Loucy (cell line): ENCODE data around the gene CCDC9.

Experiments used
- H2AFZ ChIP-seq: fragments of 200-600 bp; sonication (generic); 2 replicates; pipeline ENCODE4 v1.6.0; 2016; ENCODE audit warnings: antibody characterized with exemption, mild to moderate bottlenecking, low read length, moderate library complexity
- H3F3A ChIP-seq: fragments of 200-600 bp; 2 replicates; pipeline ENCODE4 v1.6.0; 2016; ENCODE audit warnings: antibody characterized with exemption, low read depth, mild to moderate bottlenecking
- H3K27me3 ChIP-seq: fragments of 200-600 bp; sonication (generic); 2 replicates; pipeline ENCODE4 v1.6.1; 2014; ENCODE audit warnings: low read length, mild to moderate bottlenecking; ENCODE audit not compliant: insufficient read depth, poor library complexity, severe bottlenecking
- H3K36me3 ChIP-seq: fragments of 200-600 bp; sonication (generic); 2 replicates; pipeline ENCODE4 v1.6.1; 2016; ENCODE audit warnings: low read length; ENCODE audit not compliant: insufficient read depth
- H3K4me1 ChIP-seq: fragments of 200-600 bp; sonication (generic); 2 replicates; pipeline ENCODE4 v1.5.1; 2014; ENCODE audit warnings: low read length, mild to moderate bottlenecking; ENCODE audit not compliant: insufficient read depth, poor library complexity, severe bottlenecking
- H3K4me2 ChIP-seq: fragments of 200-600 bp; sonication (generic); 2 replicates; pipeline ENCODE4 v1.6.0; 2014; ENCODE audit warnings: antibody characterized with exemption, low read length, low read depth, mild to moderate bottlenecking; ENCODE audit not compliant: poor library complexity, severe bottlenecking
- H3K4me3 ChIP-seq: fragments of 200-600 bp; sonication (generic); 2 replicates; pipeline ENCODE4 v1.5.1; 2014; ENCODE audit warnings: low read length, mild to moderate bottlenecking, mixed read lengths; ENCODE audit not compliant: poor library complexity, severe bottlenecking
- H3K79me2 ChIP-seq: fragments of 200-600 bp; sonication (generic); 2 replicates; pipeline ENCODE4 v1.6.1; 2014; ENCODE audit warnings: low read length; ENCODE audit not compliant: insufficient read depth
- H3K9ac ChIP-seq: fragments of 200-600 bp; sonication (generic); 2 replicates; pipeline ENCODE4 v1.6.0; 2014; ENCODE audit warnings: mild to moderate bottlenecking, low read depth, low read length, moderate library complexity; ENCODE audit not compliant: poor library complexity, severe bottlenecking
- H3K9me2 ChIP-seq: fragments of 200-600 bp; sonication (generic); replicated peaks from 2 replicates; pipeline ENCODE4 v1.6.1; 2016; ENCODE audit warnings: low read depth, low read length, mixed read lengths
- H3K9me3 ChIP-seq: fragments of 200-600 bp; sonication (generic); 2 replicates; pipeline ENCODE4 v1.6.1; 2014; ENCODE audit warnings: mild to moderate bottlenecking, antibody characterized with exemption, low read length, low read depth; ENCODE audit not compliant: insufficient read depth
- H4K20me1 ChIP-seq: fragments of 200-600 bp; sonication (generic); 2 replicates; pipeline ENCODE4 v1.6.0; 2014; ENCODE audit warnings: antibody characterized with exemption, low read length, mild to moderate bottlenecking; ENCODE audit not compliant: insufficient read depth, poor library complexity, severe bottlenecking
- EZH2phosphoT487 ChIP-seq: fragments of 200-600 bp; IDR thresholded peaks from 2 replicates; pipeline ENCODE4 v1.6.1; 2018; ENCODE audit warnings: antibody characterized with exemption, mild to moderate bottlenecking, moderate library complexity, borderline replicate concordance
- TF ChIP-seq, protein P1 (sequence below): fragments of 200-600 bp; sonication (generic); conservative IDR thresholded peaks from 2 replicates; pipeline ENCODE4 v1.5.1; 2014; ENCODE audit warnings: mild to moderate bottlenecking, antibody characterized with exemption, low read length

Gene CCDC9

DNA sequence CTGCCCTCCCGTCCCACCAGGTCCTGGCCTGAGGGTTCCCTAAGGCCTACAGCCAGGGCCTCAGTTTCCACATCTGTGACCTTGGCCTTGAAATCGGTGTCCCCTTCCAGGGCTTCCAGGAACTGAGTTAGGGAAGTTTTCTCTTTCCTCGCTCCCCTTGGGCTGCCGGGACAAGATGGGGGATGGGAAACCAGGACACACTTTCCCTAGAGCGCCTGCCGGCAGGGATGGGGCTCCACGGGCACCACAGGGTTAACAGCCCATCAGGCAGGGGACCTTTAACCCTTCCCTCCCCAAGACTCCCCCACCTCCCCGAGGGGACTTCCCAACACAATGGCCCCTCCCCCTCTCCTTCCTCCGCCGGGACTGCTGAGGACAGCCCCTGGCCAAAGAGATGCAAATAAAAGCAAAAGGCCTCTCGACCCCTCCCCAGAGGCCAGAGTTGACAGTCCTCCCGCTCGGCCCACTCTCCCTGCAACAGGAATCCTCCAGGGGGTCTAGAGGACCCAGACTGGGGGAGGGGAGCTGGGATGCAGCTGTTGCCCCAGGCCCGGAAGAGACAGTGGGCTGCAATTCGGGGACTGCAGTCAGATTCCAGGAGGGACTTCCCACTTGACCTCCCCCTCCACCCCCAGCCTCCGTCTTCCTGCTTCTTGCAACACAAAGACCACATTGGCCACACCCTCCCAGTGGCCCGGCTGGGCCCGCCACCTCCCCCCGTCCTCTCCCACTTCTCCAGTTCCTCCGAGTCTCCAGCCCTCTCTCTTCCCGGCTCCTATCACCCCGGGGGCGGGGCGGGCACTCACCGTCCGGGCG is 28.8 kb upstream of the CCDC9 start:
- no peaks in the 10 kb centered on the region for H3K9me2 ChIP-seq
- H3K36me3 ChIP-seq, result no peaks in the 10 kb centered on the region
- peak overlapping the region; percentile 97 for H3K4me3 ChIP-seq
- no peaks in the 10 kb centered on the region for H4K20me1 ChIP-seq
- H3K9ac ChIP-seq, result peak overlapping the region; percentile 94
- H3K79me2 ChIP-seq, result 0 out of 2 replicates have a peak, but pooled peaks cover 4% of the 10 kb centered on the region
- TF ChIP-seq EZH2phosphoT487, result no peak
- TF ChIP-seq, protein P1, sequence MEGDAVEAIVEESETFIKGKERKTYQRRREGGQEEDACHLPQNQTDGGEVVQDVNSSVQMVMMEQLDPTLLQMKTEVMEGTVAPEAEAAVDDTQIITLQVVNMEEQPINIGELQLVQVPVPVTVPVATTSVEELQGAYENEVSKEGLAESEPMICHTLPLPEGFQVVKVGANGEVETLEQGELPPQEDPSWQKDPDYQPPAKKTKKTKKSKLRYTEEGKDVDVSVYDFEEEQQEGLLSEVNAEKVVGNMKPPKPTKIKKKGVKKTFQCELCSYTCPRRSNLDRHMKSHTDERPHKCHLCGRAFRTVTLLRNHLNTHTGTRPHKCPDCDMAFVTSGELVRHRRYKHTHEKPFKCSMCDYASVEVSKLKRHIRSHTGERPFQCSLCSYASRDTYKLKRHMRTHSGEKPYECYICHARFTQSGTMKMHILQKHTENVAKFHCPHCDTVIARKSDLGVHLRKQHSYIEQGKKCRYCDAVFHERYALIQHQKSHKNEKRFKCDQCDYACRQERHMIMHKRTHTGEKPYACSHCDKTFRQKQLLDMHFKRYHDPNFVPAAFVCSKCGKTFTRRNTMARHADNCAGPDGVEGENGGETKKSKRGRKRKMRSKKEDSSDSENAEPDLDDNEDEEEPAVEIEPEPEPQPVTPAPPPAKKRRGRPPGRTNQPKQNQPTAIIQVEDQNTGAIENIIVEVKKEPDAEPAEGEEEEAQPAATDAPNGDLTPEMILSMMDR, result no peak
- H3K4me2 ChIP-seq, result peak overlapping the region; percentile 97
- H3K4me1 ChIP-seq, result peaks cover 36% of the 10 kb centered on the region
- H3K9me3 ChIP-seq, result no peaks in the 10 kb centered on the region
- H3K27me3 ChIP-seq, result no peaks in the 10 kb centered on the region
- no peak overlapping the region for H2AFZ ChIP-seq
- no peaks in the 10 kb centered on the region for H3F3A ChIP-seq

DNA sequence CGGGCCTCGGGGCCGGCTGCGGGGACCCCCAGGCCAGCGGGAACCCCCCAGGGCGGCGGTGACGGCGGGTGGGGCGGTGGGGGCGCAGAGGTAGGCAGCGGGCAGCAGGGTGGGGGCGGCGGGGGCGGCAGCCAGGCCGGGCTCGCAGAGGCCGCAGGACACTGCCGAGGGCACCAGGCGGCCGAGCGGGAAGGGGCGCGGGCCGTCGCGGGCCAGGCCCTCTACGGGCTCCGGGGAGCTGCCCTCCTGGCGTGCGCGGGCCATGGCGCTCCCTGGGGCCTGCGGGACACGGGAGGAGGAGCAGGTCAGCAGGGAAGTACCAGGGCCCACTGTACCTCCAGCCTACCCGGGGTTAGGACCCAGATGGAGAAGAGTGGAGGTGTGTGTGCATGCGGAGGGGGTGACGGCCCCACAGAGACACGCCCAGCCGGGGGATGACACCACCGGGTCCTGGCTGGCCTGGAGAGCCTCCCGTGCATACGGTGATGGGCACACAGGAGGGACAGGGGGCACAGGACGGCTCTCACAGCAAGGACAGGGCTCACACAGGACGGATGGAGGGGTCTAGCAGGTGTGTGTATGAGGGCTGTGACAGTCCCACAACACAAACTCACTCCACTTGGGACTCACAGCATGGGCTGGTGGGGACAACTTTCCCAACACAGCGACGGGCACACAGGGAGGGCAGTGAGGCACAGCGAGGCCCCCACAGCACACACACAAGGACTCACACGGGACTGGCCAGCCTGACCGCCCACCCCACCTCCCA is 28.0 kb upstream of the CCDC9 start:
- TF ChIP-seq, protein P1, result no peak
- TF ChIP-seq EZH2phosphoT487, result no peak
- peaks cover 36% of the 10 kb centered on the region for H3K4me1 ChIP-seq
- no peak overlapping the region for H2AFZ ChIP-seq

DNA sequence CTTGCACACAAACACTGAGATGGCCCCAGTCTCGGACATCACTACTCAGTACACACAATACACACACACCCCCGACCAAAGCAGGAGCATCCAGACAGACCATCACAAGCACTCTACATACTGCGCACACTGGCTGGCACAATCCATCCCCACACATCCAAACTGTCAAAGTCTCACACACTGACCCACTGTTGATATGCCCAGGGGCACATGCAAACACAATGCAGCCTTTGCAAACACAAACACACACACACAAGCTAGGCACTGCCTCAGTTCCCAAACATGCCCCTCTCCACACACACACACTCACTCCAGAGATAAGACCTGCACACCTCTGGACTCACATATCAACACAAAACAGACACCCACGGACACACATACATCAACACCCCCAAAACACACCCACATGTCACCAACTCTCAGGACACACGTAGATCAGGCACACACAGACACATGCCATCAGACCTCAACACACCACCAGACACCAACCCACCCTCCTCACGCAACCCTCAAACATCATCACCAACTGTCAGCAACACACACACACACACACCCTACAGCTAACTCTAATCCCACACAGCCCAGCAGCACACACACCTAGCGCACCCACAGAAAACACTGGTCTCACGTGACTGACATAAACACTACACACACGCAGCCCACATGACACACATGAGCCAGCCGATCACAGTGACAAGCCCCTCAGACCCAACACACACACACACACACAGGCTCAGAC is 27.2 kb upstream of the CCDC9 start:
- Histone ChIP-seq H3K4me3 (peak overlapping the region; percentile 97), H3F3A (no peaks in the 10 kb centered on the region)

More for the DNA sequence above, 28.0 kb upstream of the CCDC9 start:
- peak overlapping the region; percentile 97 for H3K4me3 ChIP-seq
- 0 out of 2 replicates have a peak, but pooled peaks cover 4% of the 10 kb centered on the region for H3K79me2 ChIP-seq
- no peaks in the 10 kb centered on the region for H3K9me2 ChIP-seq
- no peaks in the 10 kb centered on the region for H3K9me3 ChIP-seq
- H3K4me2 ChIP-seq, result peak overlapping the region; percentile 97
- no peaks in the 10 kb centered on the region for H3K27me3 ChIP-seq
- H4K20me1 ChIP-seq, result no peaks in the 10 kb centered on the region
- peak overlapping the region; percentile 94 for H3K9ac ChIP-seq
- H3K36me3 ChIP-seq, result no peaks in the 10 kb centered on the region
- no peaks in the 10 kb centered on the region for H3F3A ChIP-seq

More for the DNA sequence above, 27.2 kb upstream of the CCDC9 start:
- H3K27me3 ChIP-seq, result no peaks in the 10 kb centered on the region
- no peak overlapping the region for H2AFZ ChIP-seq
- 0 out of 2 replicates have a peak, but pooled peaks cover 4% of the 10 kb centered on the region for H3K79me2 ChIP-seq
- no peaks in the 10 kb centered on the region for H4K20me1 ChIP-seq
- no peaks in the 10 kb centered on the region for H3K9me2 ChIP-seq
- no peaks in the 10 kb centered on the region for H3K36me3 ChIP-seq
- TF ChIP-seq, protein P1, result no peak
- TF ChIP-seq EZH2phosphoT487, result no peak
- no peaks in the 10 kb centered on the region for H3K9me3 ChIP-seq
- peak overlapping the region; percentile 94 for H3K9ac ChIP-seq
- peaks cover 36% of the 10 kb centered on the region for H3K4me1 ChIP-seq
- H3K4me2 ChIP-seq, result peak overlapping the region; percentile 97
